HFF-Myc (cell line): Measurements from ENCODE around the gene MTURN.

Experiments used
- DNase-seq: peaks from one replicate; pipeline ENCODE4 v3.0.0-alpha.2; 2011; ENCODE audit warnings: low read depth; ENCODE audit errors: extremely low read depth
- H3K4me3 ChIP-seq: replicated peaks from 2 replicates; pipeline ENCODE4 v1.5.1; 2011; ENCODE audit warnings: low read depth, mild to moderate bottlenecking, control low read depth, low read length
- CTCF ChIP-seq: IDR thresholded peaks from 2 replicates; pipeline ENCODE4 v1.5.1; 2012; ENCODE audit warnings: mild to moderate bottlenecking, low read depth, low read length, control low read depth; ENCODE audit errors: missing control alignments

The MTURN gene

DNA sequence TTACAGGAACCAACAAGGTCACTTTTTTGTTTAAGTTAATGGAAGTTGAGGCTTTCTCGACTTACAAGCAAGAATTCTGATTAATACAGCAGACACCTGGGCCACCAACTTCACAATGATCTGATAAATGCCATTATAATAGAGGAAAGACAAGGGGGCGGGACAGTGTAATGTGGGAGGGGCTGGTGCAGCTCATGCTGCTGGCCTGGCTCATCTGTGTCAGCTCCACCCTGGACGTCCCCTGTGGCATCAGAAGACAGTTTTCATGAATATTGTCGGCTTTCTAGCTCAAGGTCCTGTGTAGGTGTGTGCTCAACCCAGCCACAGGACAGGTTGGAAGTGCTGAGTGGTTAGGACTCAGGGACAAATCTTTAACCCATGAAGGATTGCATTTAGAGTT is 57.0 kb downstream of the MTURN start:
- no peak for TF ChIP-seq CTCF
- no peak overlapping the region for H3K4me3 ChIP-seq
- DNase-seq, result no peak

- DNase-seq, result no peak
- TF ChIP-seq CTCF, result no peak
- H3K4me3 ChIP-seq, result no peak overlapping the region
Observed at GRCh38 chr7:30193336-30193943, 58.7 kb downstream of the MTURN start.

GRCh38 chr7:30196408-30196807 is 61.6 kb downstream of the MTURN start:
- no peak for TF ChIP-seq CTCF
- no peak overlapping the region for H3K4me3 ChIP-seq
- no peak for DNase-seq

GRCh38 chr7:30197438-30197837 is 62.7 kb downstream of the MTURN start:
- no peak overlapping the region for H3K4me3 ChIP-seq
- no peak for TF ChIP-seq CTCF
- DNase-seq, result no peak

GRCh38 chr7:30199271-30199670 is 64.5 kb downstream of the MTURN start:
- no peak overlapping the region for H3K4me3 ChIP-seq
- no peak for TF ChIP-seq CTCF

DNA sequence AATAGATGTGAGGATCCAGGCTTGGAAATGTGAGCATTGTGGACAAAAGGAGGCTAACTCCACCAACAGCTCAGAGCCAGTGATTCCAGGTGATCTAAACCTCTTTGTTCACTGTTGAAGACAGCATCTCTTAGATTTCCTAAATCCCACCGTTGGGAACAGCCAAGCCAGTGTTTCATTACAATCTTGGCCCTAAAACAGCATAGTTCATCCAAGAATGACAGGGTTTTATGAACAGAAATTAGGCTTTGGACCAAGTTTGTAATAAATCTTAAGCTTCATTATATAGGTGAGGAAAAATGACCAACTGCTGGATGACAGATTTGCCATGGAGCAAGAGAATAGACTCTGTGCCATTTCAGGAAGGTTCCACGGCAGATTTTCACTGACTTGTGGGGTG is 65.8 kb downstream of the MTURN start:
- DNase-seq, result no peak
- TF ChIP-seq CTCF, result no peak
- no peak overlapping the region for H3K4me3 ChIP-seq

More at GRCh38 chr7:30199271-30199670, 64.5 kb downstream of the MTURN start:
- no peak for DNase-seq

DNA sequence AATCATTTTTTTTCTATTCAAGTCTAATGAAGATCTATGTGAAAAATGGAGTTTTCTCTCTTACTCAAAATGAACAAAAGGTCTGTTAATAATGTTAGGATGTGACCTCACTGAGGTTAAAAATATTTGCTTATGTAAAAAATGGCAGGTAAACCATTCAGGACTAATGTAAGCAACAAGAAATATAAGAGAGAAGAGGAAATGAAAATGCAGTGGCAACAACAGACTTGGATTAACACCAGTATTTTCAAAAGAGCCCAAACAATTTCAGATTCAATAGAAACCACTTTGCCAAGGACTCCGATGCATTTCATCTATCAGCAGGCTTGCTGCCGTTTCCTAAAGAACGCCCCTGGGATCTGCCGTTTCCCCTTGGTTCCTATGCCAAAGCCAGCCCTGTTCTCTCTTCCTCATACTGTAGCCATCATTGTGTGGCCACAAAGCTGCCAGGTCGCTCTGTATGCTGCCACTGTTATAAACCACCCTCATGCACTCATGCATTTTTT is 66.4 kb downstream of the MTURN start:
- DNase-seq, result no peak
- H3K4me3 ChIP-seq, result no peak overlapping the region
- TF ChIP-seq CTCF, result no peak
